NT2/D1 (cell line): ENCODE results near the gene TRAK1.

ENCODE experiments used
- DNase-seq: peaks from one replicate; pipeline ENCODE4 v3.0.0-alpha.2; 2011; ENCODE audit warnings: low read depth, low spot score
- H3K27me3 ChIP-seq: 2 replicates; pipeline ENCODE4 v1.6.0; 2011; ENCODE audit warnings: mild to moderate bottlenecking; ENCODE audit not compliant: insufficient read length, insufficient read depth
- H3K36me3 ChIP-seq: 2 replicates; pipeline ENCODE4 v1.6.1; 2011; ENCODE audit warnings: mild to moderate bottlenecking, low read length, mixed read lengths; ENCODE audit not compliant: insufficient read depth, insufficient read length
- H3K4me1 ChIP-seq: 2 replicates; pipeline ENCODE4 v1.5.1; 2011; ENCODE audit not compliant: insufficient read depth, insufficient read length
- H3K4me3 ChIP-seq: 2 replicates; pipeline ENCODE4 v1.5.1; 2011; ENCODE audit warnings: low read depth; ENCODE audit not compliant: insufficient read length
- H3K9ac ChIP-seq: 2 replicates; pipeline ENCODE4 v1.6.0; 2011; ENCODE audit warnings: low read depth; ENCODE audit not compliant: insufficient read length
- H3K9me3 ChIP-seq: 2 replicates; pipeline ENCODE4 v1.5.1; 2011; ENCODE audit warnings: mild to moderate bottlenecking, low read length; ENCODE audit not compliant: insufficient read depth
- SUZ12 ChIP-seq: IDR thresholded peaks from 2 replicates; pipeline ENCODE4 v1.6.1; 2011; ENCODE audit not compliant: insufficient read length, insufficient read depth; ENCODE audit errors: extremely low read depth
- YY1 ChIP-seq: IDR thresholded peaks from 2 replicates; pipeline ENCODE4 v1.6.1; 2011; ENCODE audit not compliant: insufficient read length, insufficient read depth
- ZNF274 ChIP-seq: IDR thresholded peaks from 2 replicates; pipeline ENCODE4 v1.6.1; 2011; ENCODE audit warnings: mild to moderate bottlenecking, low read depth, low read length

The TRAK1 gene

DNA sequence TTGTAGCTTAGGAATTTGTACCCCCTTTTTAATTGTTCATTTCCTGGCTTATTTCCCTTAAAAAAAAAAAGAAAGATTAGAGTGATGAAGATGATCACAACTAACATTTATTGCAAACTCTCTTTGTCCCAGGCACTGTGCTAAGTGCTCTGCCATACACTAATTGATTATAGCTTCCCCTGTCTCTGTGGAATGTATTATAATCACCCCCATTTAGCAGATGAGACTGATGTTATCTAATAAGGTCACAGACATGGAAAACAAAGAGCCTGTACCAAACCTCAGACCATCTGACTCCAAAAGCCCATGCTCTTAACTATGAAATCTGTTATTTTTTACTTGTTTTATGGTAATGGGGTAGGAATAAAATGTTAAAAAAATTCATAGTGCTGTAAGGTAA lies 53.1 kb downstream of the TRAK1 start:
- H3K4me1 ChIP-seq, result no peaks in the 10 kb centered on the region
- H3K9me3 ChIP-seq, result no peaks in the 10 kb centered on the region
- TF ChIP-seq ZNF274, result no peak
- no peak for DNase-seq
- H3K27me3 ChIP-seq, result no peaks in the 10 kb centered on the region
- H3K9ac ChIP-seq, result no peak overlapping the region
- H3K36me3 ChIP-seq, result peaks cover 7% of the 10 kb centered on the region
- no peak overlapping the region for H3K4me3 ChIP-seq

DNA sequence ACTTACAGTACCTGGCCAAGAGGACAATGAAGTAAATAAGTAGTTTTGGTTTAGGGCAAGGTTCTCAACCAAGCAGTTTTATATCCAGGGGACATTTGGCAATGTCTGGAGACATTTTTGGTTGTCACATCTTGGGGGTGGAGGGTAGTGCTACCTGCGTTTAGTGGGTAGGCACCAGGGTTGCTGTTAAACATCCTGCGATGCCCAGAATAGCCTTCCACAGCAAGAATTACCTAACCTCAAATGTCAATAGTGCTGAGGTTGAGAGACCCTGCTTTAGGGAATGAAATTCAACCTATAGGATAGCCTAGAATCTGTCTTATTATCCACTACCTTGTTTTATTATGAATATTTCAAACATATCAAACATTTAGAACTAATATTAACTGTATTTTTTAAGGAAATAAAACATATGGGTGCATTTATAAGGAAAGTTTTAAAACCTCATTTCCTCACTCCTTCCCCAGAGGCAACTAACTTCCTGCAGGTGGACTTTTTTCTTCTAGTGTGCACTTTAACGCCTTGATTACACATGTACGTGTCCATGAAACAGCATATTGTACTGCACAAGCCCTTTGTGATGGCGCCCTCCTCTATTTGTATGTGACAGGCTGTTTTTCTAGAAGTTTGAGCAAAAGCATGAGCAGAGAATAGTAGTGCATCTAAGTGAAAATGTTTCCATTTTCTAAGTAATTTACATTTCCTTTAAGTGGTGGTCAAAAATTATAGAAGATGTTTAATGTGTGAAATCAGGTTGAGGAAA lies 57.1 kb downstream of the TRAK1 start:
- no peaks in the 10 kb centered on the region for H3K9me3 ChIP-seq
- no peak overlapping the region for H3K4me3 ChIP-seq
- H3K4me1 ChIP-seq, result peaks cover 3% of the 10 kb centered on the region
- no peak overlapping the region for H3K9ac ChIP-seq
- DNase-seq, result no peak
- TF ChIP-seq YY1, result no peak
- TF ChIP-seq SUZ12, result no peak
- no peak for TF ChIP-seq ZNF274
- no peaks in the 10 kb centered on the region for H3K36me3 ChIP-seq
- no peaks in the 10 kb centered on the region for H3K27me3 ChIP-seq

DNA sequence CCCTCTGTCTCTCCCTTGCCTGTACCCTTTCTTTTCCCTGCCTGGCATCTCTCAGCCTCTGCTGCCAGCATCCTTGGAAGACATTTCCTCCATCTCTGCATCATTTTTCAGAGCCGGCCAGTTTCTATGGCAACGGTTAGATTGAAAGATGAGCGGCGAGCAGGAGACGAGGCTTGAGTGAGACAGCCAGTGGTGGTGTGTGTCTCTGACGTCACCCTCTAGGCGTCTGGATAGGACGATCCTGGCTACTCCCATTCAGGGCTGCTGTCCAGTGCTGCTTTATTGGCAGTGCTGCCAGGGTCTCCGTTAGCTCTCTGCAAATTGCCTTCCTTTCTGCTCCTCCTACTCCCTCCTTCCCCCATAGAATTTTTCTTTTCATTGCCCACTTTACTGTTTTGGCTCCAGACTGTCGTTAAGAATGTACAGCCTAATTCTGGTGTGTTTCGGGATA lies 57.9 kb downstream of the TRAK1 start:
- Histone ChIP-seq H3K4me3 (no peak overlapping the region), H3K4me1 (peaks cover 3% of the 10 kb centered on the region), H3K27me3 (no peaks in the 10 kb centered on the region), H3K36me3 (no peaks in the 10 kb centered on the region), H3K9ac (no peak overlapping the region), H3K9me3 (no peaks in the 10 kb centered on the region)
- DNase-seq, result no peak
- TF ChIP-seq ZNF274, result no peak
- no peak for TF ChIP-seq YY1
- TF ChIP-seq SUZ12, result no peak

DNA sequence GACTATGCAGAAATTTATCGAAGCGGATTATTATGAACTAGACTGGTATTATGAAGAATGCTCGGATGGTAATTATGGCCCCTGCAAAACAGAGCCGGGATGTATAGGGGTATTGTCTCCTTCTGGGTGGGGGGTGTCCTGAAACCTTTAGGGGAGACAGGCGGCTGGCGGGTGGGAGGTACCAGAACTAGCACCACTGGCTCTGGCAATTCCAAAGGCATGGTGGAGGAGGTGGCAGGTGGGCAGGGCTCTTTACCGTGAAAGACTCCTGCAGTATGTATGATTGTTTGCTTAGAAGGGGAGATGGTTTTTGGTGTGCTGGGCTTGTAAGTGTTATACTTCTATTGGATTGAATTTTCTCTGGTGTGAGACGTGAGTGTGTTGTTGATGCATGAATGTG lies 58.4 kb downstream of the TRAK1 start:
- Histone ChIP-seq H3K27me3 (no peaks in the 10 kb centered on the region), H3K4me3 (no peak overlapping the region), H3K9me3 (no peaks in the 10 kb centered on the region), H3K9ac (no peak overlapping the region), H3K4me1 (peaks cover 3% of the 10 kb centered on the region), H3K36me3 (no peaks in the 10 kb centered on the region)
- TF ChIP-seq YY1 (no peak), ZNF274 (no peak), SUZ12 (no peak)
- no peak for DNase-seq

GRCh38 chr3:42149975-42150374 lies 58.8 kb downstream of the TRAK1 start:
- H3K9me3 ChIP-seq, result no peaks in the 10 kb centered on the region
- H3K4me1 ChIP-seq, result peaks cover 3% of the 10 kb centered on the region
- H3K4me3 ChIP-seq, result no peak overlapping the region
- H3K36me3 ChIP-seq, result no peaks in the 10 kb centered on the region
- TF ChIP-seq ZNF274 (no peak), SUZ12 (no peak), YY1 (no peak)
- no peaks in the 10 kb centered on the region for H3K27me3 ChIP-seq
- no peak overlapping the region for H3K9ac ChIP-seq
- no peak for DNase-seq

DNA sequence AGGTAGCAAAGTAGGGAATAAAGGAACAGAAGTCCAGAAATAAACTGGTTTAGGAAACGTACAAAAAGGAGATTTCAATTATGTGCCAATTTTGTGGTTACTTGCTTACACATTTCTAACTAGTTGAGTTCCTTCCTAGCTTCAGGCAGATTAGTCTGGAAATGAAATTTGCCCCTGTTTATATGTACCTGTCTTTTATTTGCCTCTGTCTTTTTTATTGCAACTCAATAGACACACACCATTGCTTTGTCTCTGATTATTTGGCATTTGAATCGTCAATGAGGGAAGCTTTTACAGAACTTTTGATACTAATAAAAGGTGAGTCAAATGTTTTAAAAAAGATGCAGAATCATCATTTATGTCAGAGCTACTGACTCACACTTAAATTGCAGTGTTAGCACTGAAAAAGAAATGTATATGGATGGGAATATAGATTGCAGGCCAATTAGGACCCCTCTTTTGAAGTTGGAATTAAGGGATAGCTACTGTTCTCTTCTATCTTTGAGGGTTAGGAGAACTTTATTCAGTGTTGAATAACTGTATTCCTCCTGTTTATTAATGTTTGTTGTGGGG lies 60.5 kb downstream of the TRAK1 start:
- TF ChIP-seq SUZ12, result no peak
- no peak for TF ChIP-seq YY1
- no peak for TF ChIP-seq ZNF274
- no peak for DNase-seq
- no peak overlapping the region for H3K9ac ChIP-seq
- no peaks in the 10 kb centered on the region for H3K27me3 ChIP-seq
- H3K4me3 ChIP-seq, result no peak overlapping the region
- H3K4me1 ChIP-seq, result peaks cover 3% of the 10 kb centered on the region
- H3K36me3 ChIP-seq, result no peaks in the 10 kb centered on the region
- no peaks in the 10 kb centered on the region for H3K9me3 ChIP-seq

- H3K9me3 ChIP-seq, result no peaks in the 10 kb centered on the region
- H3K4me1 ChIP-seq, result peaks cover 3% of the 10 kb centered on the region
- H3K4me3 ChIP-seq, result no peak overlapping the region
- H3K9ac ChIP-seq, result no peak overlapping the region
- no peak for DNase-seq
- TF ChIP-seq ZNF274, result no peak
- TF ChIP-seq SUZ12, result no peak
- TF ChIP-seq YY1, result no peak
- H3K27me3 ChIP-seq, result no peaks in the 10 kb centered on the region
- no peaks in the 10 kb centered on the region for H3K36me3 ChIP-seq
Observed at GRCh38 chr3:42152193-42152592, 61.0 kb downstream of the TRAK1 start.
